HG03064 (cell line): ENCODE data around the gene ABR.

ENCODE experiments used
- ATAC-seq: cut with Tn5 transposase; IDR thresholded peaks from one replicate; pipeline ENCODE4 v1.9.1; 2021; ENCODE audit warnings: low read depth; ENCODE audit not compliant: unreplicated experiment

ABR gene

DNA sequence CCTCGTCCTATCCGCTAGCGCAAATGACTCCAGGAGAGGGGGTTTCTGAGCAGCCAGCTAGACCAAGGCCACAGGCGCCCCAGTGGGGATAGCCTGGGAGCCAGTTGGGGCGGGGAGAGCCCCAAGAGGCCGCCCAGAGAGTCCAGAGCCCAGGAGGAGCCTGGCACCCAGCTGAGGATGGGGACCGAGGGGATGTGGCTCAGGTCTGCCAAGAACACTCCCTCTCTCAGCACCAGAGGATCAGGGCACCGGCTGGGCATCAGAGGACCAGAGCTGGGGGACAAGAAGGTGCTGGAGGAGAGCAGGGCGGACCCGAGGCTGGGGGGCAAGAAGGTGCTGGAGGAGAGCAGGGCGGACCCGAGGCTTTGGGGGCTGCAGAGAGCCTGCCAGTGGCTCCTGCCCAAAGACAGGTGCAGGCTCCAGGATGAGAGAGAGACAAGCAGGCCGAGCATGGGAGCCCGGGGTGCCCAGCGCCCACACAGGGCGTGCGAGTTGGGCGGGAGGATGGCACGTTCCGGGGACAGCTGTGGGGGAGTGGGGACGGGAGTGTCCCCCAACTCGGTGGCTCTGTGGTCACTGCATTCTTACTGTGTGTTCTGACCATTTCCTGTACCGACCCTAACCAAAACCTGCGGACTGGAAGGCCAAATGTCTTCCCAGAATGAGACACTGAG is 143.5 kb downstream of the ABR start:
- no peak for ATAC-seq

DNA sequence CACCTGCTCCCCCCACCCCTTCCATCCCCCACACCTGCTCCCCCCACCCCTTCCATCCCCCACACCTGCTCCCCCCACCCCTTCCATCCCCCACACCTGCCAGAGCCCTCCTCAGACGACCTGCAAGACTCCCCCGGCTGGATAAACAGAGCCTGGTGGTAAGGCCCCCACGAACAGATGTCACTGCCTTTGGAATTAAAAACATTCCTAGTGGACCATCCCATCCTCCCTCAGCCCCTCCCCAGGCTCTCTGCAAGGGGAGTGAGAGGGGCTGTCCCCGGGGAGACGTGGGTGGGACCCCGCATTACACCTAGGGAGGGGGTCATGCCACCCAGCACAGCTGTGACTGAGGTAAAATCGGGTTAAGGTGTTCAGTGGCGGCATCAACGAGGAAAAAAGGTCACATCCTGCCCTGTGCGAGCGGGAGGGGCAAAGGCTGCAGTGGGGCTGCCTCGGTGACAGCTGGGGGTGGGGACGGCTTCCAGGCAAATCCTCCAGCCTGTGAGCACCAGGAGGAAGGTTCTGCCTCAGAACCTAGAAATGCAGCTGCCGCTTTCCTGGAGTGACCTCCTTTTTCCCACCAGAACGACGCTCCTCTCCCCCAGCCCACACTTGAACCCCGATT is 144.1 kb downstream of the ABR start:
- ATAC-seq, result no peak

DNA sequence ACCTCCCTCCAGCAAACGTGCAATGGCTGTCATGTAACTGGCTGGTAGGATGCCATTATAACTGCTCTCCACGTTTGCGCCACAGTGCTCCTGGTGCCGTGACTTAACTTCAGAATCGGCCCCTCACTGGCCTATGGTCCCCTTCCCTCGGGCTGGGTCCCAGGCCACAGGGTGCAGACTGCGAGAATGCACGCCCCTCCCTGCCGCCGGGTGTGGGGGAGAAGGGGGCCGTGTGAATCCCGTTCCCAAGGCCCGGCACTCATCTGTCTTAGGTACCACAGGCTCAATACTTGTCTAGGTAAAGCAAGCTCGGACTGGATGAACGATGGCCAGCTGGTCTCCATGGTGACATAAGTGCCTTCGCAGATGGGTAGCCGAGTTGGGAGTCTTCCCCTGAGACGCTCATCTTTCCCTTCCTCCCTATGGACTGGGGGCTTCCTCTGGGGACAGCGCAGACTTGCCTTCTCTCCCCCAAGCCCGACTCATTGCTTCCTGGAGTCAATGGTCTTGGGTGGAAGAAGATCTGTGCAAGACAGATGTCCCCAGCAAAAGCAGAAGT is 145.1 kb downstream of the ABR start:
- no peak for ATAC-seq

DNA sequence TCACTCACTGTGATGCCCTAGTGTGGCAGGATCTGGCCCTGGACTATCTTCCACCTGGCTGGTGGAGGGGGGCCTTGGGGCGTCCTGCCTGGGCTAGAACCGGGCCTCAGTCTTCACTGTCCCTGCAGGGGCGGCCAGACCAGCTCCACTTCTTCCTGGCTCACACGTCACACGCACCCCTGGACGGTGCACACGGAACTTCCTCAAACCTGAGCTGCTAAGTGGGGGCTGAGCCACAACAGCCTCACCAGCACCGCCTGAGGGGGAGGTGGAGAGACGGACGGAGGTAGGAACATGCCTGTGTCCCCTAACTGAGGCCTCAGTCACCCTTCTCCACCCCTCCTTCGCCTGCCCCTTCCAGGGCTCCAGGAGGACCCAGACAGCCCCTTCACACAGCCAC is 146.3 kb downstream of the ABR start:
- no peak for ATAC-seq

DNA sequence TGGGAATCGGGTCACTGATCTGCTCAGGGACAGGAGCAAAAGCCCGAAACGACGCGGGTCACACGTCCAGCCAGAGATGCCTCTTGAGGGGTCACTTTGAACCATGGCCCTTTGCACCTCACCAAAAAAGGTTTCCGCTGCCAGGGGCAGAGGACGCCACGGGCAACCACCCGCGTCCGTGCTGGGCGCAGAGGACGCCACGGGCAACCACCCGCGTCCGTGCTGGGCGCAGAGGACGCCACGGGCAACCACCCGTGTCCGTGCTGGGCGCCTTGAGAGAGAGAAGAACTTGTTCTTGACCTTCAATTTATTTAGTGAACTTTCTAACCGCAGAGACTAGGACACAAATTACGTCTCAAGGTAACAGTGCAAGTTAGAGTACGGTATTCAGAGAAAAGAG is 147.4 kb downstream of the ABR start:
- ATAC-seq, result no peak

DNA sequence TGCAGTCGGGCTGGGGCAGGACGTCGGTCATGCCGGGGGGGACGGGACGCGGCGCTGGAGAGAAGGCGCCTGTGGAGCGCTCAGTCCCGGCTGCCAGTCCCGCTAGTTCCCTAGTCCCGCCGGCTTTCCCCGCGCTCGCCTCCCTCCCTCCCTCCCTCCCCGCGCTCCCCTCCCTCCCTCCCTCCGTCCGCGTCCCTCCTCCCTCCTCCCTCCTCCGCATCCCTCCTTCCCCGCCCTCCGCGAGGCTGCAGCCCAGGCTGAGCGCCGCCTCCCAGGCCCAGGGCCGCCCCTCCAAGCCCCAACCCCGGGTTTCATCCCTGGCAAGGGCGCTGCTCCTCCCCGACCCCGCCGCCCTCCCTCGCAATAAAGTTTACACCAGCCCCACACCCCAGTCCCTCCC is 148.1 kb downstream of the ABR start:
- ATAC-seq, result no peak

DNA sequence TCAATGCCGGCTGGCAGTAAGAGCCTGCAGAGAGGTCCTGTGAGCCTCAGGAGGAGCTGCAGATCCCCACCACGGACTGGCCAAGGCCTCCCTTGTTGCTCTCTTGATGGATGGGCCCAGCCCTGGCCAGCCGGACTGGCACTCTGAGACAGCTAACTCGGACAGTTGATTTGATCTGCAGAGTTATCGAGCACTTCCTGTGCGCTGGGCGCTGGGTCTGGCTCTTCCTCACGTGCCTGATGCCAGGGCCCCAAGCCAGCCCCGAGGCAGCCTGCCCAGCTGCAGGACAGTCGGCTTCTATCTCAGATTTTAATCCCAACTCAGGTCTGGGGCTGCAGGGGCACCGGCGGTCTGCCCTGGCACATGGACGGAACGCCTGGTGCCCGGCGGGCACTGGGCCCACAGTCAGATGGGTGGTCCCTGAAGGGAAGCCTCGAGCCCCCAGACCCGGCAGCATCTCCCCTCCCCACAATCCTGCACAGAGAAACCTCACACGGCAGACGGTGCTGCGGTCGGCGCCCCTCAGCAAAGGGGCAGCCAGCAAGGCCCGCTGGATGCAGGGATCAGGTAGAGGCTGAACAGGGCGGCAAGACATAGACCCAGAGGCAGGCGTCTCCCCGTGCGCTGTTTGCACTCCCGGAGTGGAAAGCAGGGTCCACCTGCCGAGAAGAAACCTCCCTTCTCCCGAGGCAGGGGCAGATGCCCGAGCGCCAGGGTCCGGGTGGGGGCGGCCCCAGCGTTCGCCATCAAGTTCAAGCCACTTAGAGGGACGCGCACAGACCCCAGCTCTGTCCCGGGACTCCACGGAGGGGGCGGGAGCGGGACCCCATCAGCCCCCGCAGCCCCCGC is 148.9 kb downstream of the ABR start:
- no peak for ATAC-seq

DNA sequence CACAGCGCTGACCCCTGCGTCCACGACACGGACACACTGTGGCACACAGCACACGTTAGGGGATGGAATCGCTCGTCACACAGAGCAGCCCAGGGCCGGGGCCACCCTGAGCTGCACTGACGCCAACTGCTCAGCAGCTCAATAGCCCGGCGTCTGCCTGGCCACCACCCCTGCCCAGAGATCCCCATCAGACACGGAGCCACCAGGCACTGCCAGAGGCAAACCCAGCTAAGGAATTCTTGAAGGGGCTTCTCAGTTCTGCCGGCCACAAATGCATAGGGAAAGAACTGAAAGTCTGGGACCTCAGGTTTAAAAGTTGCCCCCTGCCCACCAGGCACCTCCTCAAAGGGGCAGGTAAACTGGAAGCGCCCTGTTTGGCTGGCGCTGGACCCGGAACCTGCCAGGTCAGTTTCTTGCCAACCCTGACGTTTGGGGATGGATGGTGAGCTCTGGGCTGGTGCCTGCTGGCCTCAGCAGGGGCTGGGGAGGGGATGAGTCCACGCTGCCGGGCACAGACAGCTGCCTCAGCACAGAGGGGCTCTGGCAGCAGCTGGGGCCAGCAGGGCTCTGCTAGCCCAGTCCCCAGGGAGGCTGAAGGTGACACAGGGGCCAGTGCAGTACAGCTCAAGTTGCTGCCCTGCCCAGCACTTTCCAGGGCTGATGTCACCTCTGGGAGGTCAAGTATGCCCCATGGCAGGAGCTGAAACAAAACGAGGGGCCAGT is 149.7 kb downstream of the ABR start:
- no peak for ATAC-seq

DNA sequence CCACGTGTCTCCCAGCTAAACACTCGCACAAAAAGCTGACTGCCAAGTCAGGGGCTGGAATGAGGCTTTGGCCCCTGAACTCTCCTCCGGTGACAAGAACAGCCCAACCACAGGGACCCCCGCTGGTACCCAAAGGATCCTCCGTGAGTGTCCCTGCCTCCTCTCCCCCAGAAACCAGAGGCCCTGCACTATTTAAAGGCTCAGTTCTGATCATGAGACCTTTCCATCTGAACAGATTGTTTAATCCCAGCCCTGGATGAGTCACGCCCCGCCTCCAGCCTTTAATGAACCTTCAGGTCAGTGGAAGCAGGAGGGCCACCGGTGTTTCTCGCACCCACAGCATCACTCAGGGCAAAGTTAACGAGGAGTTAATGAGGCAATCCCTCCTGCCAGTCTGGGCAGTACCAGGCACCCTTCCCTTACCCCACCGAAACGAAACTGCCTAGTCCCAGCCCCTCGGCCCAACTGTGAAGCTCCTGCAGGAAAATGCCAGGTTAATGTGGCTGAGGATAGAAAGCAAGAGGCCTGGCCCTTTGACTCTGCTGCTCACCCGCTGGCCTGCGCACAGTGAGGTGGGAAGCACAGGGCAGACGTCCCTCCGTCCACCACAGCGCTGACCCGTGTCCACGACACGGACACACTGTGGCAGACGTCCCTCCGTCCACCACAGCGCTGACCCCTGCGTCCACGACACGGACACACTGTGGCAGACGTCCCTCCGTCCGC is 150.4 kb downstream of the ABR start:
- no peak for ATAC-seq

DNA sequence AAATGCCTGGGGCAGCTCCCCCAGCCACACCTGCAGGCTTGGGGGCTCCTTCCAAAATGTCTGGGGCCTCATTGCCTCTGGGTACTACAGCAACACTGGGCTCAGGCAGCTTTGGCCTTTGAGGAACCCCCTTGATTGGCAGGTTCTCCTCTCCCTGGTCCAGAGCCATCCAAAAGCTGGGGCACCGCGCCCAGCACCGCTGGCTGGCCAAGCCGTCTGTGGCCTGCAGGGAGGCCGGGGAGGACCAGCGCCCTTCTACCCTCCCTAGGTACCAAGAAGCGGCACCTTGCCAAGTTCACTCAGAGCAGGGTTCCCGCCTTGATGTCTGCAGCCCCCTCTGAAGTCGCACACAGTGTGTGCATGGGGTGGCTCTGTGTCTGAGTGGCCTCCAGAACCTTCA is 152.7 kb downstream of the ABR start:
- no peak for ATAC-seq

DNA sequence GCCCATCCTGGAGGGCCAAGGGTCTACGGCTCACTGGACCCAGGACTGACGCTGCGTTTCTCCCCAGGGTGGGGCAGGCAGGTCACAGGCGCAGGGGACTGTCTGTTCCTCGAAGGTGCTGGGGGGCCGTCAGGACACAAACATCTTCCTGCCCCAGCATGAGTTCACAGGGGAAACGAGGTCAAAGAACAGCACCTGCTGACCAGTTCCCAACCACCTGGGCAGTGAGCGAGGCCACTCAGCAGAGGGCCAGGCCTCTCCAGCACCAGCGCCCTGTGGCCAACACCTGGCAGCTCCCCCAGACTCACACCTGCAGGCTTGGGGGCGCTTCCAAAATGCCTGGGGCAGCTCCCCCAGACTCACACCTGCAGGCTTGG is 153.2 kb downstream of the ABR start:
- no peak for ATAC-seq

DNA sequence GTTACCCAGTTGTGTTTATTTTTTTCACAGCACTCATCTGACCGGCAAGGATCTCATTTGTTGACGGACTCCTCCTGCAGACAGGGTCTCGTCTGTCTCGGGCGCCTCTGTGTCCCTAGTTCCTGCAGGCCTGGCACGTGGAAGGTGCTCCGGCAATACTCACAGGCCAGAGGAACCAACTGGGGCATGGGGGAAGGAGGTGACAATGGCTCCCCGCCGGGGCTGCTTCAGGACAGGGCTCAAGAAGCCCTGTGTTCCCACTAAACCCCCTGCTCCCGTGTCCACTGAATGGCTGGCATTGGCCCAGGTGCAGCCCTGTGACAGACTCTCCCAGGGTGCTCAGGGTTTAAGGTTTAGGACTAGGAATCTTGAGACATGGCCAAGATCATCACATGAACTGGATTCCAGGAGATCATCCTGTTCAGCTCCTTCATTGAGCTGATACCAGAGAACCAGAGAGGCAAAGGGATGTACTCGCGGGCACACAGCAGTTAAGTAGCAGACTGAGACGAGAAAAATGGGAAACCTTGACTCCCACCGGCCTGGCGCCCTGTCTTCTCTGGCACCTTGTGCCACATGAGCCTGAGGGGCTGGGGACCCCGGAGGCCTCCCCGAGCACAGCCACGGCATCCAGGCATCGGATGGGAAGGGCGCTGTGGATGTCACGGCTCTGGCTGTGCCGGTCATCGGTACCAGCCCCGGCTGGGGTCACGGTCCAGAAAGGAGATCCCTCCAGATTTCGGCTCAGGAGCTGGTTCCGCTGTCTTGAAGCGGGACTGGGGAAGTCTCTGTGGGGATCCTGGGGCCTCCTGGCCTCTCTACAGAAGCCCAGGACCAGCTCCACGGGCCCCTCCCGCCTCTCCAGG is 153.8 kb downstream of the ABR start:
- no peak for ATAC-seq

DNA sequence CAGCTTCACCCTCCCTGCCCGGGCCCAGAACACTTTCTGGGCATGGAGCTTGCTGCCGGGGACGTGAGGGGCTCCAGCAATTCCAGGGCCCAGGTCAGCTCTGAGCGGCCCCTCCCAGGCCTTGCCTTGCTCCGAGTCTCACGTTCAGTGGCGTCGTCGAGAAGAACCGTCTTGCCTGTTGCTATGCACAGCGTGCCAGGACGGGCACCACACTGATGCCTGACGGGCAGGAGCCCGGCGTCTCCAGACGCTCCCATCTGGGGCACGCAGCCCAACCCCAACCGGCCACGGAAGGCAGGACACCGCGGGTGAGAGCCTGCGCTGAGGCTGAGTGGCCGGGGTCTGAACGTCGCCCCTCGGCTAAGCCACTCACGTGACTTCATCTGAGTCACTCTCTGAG is 155.7 kb downstream of the ABR start:
- no peak for ATAC-seq

DNA sequence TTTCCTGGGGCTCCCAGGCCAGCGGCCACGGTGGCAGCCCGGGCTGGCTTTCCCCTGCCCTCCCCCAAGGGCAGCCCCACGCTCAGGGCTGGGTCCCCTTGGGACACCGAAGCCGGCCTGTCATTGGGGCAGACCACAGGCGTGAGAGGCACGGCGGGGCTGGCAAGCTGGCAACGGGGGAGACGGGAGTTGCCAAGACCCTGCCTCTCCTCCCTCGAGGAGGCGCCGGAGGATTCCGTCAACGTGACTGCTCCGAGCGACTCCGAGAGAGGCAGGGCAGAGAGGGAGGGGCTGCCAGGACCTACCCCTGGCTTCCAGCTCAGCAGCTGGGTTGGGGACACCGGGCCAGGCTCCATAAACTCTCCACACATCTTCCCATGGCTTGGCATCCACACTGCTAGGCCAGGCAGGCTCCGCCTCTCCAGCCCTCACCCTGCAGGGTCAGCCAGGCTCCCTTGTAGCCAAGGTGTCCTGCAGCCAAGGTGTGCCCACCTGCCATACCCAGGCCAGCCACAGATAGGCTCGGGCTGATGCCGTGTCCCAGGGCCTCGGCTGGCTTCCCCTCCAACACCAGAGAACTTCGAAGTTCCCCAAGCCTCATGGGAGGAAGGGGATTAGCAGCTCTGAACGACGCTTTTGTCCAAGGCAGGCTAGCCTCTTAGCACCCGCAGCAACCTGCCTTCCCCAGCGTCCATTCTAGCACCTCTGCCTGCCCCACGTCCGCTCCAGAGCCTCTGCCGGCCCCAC is 157.3 kb downstream of the ABR start:
- ATAC-seq, result no peak

DNA sequence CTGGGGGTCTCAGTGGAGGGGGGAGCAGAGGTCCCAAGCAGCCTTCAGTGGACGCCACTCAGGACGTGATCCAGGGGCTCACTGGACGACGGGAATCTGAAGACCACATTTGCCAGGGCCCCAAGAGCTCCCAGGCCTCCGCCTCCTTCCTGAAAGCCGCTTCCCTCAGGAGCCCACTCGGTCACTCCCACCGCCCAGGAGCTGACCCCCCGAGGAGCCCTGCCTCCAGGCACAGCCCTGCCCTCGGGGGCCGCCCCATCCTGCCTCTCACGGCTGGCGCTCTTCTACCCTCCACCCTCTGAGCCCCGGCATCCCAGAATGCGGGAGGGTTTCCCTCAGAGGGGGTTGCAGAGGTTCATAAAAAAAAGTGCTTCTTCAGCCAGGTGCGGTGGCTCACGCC is 158.6 kb downstream of the ABR start:
- no peak for ATAC-seq

DNA sequence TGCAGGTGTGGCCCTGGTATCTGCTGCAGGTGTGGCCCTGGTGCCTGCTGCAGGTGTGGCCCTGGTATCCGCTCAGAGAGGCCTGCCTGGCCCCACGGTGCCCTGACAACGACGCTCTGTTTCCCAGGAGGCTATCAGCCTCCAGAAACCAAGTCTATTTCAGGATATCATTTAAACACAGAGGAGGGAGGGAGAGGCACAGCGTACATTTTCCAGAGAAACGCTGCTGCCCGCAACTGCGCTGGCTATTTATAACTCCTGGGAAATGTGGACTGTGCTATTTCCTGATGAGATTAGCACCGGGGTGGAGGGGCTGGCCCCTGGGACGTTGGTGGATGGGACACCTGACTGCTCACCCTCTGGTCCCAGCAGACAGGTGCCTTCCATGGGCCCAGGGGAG is 160.3 kb downstream of the ABR start:
- no peak for ATAC-seq

DNA sequence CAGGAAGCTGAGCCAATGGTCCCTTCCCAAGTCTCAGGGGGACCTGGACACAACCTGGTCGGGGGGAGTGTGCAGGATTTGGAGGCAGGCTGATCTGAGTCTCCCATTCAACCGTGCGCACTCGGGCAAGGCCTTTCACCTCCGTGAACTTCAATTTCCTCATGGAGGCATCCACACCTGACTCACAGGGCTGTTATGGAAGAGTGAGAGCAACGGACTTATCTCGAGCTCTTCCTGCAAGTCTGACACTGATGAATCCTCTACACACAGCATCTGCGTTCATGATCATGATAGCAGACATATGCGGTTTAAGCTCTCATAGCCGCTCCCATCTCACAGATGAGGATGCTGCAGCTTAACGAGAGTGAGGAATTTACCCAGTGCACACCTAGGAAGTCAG is 161.2 kb downstream of the ABR start:
- ATAC-seq, result no peak

DNA sequence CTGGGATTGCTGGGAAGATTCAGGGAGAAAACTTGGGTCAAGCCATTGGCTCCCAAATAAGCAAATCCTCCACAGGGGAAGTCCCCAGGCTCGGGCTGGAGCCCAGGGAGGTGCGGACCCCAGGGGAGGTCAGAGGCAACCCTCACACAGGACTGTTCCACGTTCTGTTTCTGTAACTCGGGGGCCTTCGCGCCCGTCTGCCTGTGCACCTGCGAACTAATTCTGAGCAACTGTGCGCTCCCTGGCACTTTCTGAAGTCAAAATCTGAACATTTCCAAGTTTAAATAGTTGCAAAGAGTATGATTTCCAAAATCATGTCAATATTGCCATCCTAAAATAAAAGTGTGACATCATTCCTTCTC is 166.1 kb downstream of the ABR start:
- no peak for ATAC-seq
